ENCODE measurements around the gene TBC1D22B.
"Not testable (repeated sequence)": the region's sequence is repeated elsewhere in the genome, so short reads cannot be mapped to it uniquely, and the experiment has no call there.

The TBC1D22B gene

GRCh38 chr6:37321516-37322415 lies 64.2 kb downstream of the TBC1D22B start:
- no peak for DNase-seq (ENCODE audit: low read depth)

DNA sequence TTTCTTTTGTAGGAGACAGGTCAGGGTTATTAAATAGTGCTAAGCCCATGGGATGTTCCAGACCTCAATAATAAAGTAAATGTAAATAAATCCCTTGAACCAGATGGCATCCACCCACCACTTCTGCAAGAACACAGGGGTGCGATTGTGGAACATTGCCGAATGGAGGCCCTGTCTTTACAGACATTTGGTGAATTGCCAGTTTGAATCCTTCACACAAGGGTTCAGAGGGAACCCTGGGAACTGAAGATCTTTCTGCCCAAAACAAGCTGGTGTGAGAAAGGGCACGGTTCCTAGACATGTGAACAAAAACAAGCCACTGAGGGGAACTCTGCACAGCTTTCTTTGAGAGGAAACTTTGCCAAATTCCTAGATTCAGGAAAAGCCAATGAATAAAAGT lies 66.0 kb downstream of the TBC1D22B start:
- DNase-seq (ENCODE audit: low read depth) = no peak

DNA sequence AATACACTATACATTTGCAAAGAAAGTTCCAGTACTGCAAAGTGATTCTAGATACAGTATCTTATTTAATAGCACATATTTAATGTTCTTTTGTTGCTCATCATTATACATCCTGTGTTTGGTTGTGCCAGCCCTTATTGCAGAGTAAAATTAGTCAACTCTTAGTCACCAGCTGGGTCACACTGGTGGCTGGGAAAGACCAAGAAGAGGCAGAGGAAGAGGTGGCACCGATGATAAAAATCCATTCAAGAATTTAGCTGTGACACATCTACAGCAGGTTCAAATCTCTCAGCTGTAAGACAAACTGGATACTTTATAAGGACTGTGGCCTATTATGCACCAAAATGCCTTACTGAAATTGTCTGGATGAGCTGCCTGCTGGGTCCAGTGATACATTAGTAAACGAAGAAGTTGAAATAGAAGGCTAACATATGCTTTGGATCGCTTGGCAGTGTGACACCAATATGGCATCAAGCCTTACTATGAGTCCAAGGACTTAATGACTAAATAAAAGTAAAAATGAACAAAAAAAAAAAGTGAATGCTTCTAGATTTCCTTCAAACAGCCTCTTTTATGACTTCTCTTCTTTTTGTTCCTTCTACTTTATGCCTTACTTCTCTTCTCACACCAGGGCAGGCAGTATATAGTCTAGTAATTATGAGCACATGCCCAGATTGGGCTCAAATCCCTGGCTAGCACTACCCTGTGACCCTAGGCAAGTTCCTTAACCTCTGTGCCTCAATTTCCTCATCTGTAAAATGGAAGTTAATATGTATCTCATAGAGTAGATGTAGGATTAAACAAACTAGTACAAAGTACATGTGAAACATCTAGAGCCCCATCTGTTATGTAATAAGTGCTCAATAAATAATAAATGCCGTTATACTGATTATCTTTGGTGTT lies 66.8 kb downstream of the TBC1D22B start:
- no peak for DNase-seq (ENCODE audit: low read depth)

DNA sequence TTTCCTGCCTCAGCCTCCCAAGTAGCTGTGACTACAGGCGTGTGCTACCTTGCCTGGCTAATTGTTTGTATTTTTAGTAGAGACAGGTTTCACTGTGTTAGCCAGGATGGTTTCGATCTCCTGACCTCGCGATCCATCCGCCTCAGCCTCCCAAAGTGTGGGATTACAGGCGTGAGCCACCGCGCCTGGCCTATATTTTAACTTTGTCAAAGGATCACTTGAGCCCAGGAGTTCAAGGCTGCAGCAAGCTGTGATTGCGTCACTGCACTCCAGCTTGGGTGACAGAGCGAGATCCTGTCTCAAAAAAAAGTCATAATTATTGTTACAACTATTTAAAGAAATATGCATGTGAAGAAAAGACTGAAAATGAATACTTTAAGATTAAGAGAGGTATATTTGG lies 72.8 kb downstream of the TBC1D22B start:
- not testable (repeated sequence) for DNase-seq (ENCODE audit: low read depth)

GRCh38 chr6:37331047-37331446 lies 73.5 kb downstream of the TBC1D22B start:
- DNase-seq (ENCODE audit: low read depth) = no peak

GRCh38 chr6:37332894-37333293 lies 75.3 kb downstream of the TBC1D22B start:
- DNase-seq (ENCODE audit: low read depth) = no peak

DNA sequence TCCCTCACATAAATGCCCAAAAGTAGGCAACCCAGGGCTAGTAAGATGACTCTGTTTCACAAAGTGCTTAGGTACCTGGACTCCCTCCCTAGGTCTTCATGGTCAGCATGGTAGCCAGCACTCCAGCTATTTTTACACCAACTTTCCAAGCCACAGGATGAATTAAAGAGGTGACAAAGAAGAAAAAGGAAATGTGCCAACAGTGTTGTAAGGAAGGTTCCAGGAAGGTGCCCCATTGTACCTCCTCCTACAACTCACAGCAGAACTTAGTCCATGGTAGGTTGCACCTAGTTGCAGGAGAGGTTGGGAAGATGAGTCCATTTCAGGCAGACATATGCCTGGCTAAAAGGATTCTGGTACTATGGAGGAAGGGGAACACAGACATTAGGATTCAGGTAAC lies 76.5 kb downstream of the TBC1D22B start:
- DNase-seq (ENCODE audit: low read depth) = no peak

DNA sequence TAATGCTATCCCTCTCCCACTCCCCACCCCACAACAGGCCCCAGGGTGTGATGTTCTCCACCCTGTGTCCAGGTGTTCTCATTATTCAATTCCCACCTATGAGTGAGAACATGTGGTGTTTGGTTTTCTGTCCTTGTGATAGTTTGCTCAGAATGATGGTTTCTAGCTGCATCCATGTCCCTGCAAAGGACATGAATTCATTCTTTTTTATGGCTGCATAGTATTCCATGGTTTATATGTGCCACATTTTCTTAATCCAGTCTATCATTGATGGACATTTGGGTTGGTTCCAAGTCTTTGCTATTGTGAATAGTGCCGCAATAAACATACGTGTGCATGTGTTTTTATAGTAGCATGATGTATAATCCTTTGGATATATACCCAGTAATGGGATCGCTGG lies 80.7 kb downstream of the TBC1D22B start:
- DNase-seq (ENCODE audit: low read depth) = not testable (repeated sequence)

- DNase-seq (ENCODE audit: low read depth) = no peak
Measured at GRCh38 chr6:37338745-37339255, 81.2 kb downstream of the TBC1D22B start.

GRCh38 chr6:37339741-37340638 lies 82.4 kb downstream of the TBC1D22B start:
- DNase-seq (ENCODE audit: low read depth) = no peak

- DNase-seq (ENCODE audit: low read depth) = no peak
Measured at GRCh38 chr6:37340639-37340943, 83.0 kb downstream of the TBC1D22B start.

GRCh38 chr6:37343248-37343647 lies 85.7 kb downstream of the TBC1D22B start:
- no peak for DNase-seq (ENCODE audit: low read depth)

DNA sequence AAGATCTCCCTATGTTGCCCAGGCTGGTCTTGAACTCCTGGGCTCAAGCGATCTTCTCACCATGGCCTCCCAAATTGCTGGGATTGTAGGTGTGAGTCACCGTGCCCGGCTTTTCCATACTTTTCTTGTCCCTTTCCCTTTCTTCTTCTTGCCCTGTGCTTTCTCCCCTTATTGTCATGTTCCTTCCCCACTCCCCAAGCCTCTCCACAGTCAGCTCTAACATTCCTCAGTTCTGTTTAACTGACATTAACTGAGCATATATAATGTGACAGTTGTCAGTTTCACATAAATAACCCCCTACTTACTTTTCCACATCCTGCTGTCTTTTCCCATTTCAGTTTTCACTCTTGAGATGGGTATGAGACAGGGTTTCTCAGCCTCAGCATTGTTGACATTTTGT lies 86.7 kb downstream of the TBC1D22B start:
- DNase-seq (ENCODE audit: low read depth) = no peak

DNA sequence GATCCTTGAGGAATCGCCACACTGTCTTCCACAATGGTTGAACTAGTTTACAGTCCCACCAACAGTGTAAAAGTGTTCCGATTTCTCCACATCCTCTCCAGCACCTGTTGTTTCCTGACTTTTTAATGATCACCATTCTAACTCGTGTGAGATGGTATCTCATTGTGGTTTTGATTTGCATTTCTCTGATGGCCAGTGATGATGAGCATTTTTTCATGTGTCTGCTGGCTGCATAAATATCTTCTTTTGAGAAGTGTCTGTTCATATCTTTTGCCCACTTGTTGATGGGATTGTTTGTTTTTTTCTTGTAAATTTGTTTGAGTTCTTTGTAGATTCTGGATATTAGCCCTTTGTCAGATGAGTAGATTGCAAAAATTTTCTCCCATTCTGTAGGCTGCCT lies 88.2 kb downstream of the TBC1D22B start:
- not testable (repeated sequence) for DNase-seq (ENCODE audit: low read depth)

DNA sequence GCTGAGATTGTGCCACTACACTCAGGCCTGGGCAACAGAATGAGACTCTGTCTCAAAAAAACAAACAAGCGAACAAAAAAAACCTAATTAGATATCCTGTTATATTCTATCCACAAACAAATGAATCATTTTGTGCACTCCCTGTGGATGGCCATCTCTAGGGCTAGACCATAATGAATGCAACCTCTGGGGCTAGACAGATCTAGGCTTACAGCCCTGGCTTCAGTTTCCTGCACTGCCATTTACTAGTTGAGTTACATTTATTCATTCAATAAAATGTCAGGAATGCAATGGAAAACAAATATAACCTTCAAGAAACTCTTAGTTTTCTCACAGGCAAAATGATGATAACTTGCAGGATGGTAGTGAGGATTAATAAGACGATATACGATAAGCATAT lies 89.6 kb downstream of the TBC1D22B start:
- DNase-seq (ENCODE audit: low read depth) = no peak

- no peak for DNase-seq (ENCODE audit: low read depth)
Measured at GRCh38 chr6:37347670-37348111, 90.1 kb downstream of the TBC1D22B start.

GRCh38 chr6:37351027-37351426 lies 93.5 kb downstream of the TBC1D22B start:
- DNase-seq (ENCODE audit: low read depth) = no peak

GRCh38 chr6:37352384-37352783 lies 94.8 kb downstream of the TBC1D22B start:
- DNase-seq (ENCODE audit: low read depth) = no peak

DNA sequence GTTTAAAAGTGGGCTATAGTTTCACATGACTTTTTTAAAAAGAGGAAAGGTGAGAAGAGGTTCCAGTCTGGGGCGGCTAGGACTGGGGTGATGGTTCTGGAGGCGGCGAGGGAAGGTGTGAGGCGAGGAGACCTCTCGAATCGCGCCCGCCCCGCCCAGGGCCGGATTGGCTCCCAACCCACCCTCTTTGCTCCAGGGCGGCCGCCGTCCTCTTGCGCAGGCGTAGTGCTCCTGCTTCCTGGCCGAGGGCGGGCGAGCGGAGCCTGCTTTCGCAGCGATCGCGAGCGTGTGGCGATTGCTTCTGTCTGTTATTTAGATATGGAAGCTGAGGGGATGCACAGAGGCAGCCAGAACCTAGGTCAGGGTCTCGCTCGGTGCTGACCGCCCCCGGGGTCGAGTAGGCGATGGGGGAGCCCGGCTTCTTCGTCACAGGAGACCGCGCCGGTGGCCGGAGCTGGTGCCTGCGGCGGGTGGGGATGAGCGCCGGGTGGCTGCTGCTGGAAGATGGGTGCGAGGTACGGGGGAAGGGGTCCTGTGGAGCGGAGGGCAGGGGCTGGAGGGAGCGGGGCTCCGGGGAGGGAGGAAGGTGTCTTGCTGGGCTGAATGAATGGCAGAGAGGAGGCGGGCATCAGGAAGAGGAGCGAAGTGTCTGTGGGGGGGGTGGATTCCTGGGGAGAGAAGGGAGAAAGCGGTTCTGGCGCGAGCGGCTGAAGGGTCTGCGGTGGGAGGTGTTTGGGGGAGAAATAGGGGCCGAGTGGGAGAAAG lies 96.4 kb downstream of the TBC1D22B start, which contains the start of gene RNF8:
RNF8 (plus strand) TSS at position 223 of the 765 bp plus-strand sequence; CDS start at position 405, 182 bp downstream.
- peak; percentile 78 for DNase-seq (ENCODE audit: low read depth)

DNA sequence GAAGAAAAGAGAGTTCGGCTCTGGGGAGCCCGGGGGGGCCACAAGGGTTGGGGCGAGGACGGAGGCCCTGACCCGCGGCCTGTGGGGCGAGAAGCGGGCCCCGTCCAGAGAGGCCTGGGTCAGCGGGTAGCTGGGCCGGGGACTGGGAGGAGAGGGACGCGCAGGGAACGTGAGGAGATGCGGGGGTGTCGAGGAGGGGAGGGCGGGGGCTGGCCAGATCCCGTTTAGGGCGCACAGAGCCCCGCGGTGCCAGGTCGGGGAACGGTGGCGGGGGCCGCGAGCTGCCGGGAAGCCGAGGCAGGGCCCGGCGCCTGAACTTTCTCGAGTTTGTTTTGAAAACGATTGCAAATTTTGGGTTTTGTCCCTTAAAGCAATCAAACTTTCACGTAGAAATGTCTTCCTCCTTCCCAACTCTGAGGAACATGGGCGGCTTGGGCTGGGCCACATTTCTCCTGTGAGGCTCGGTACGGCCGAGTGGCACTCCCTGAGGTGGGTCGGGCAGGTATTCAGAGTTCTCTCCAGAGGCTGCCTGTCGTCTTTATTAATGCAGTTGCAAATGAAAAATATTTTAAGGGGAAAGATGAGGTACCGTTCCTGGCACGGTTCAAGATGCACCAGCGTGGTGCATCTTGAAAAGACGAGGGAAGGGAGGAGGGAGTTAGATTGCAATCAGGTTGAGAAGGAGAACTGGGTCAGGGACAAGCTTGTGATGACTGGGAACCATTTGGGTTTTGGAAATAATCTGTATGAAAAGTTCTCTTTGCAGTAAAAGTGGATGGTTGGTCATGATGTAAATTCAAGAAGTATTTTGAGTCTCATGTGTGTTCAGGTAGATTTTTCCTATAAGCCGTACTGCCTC lies 97.2 kb downstream of the TBC1D22B start:
- no peak for DNase-seq (ENCODE audit: low read depth)
